Measurements from ENCODE around the gene NXPH3. TPM values are rescaled to one million over a fixed set of nuclear protein-coding genes. Genes with fewer than 3 reads are reported as not detected.

Gene NXPH3
- total RNA-seq, 1 experiment from 2014 or later, result not detected

DNA sequence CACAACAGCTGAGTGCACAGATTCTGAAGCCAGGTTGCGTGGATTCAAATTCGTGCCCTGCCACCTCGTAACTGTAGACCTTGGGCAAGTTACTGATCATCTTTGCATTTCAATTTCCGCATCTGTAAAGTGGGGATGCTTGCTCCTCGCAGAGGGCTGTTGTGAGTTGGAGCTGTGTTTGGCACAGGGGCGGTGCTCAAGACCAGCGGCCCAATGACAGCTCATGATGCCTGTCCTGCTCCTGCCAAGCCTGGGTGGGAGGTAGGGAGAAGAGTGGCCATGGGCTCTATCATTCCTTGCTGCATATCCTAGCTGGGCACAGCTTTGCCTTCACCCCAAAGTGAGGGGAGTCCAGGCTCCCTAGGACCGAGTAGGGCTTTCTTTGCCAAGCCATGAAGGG, 12.6 kb downstream of the NXPH3 start:
- no peaks in the 10 kb centered on the region for H3K27me3 Mint-ChIP-seq (ENCODE audit: unreplicated experiment)
- CTCF ChIA-PET, result interaction anchor here (1.1 kb wide), 1 partner anchor 10 kb away, joined by 5 read pairs; no protein-coding TSS in a partner anchor
- H3K27ac Mint-ChIP-seq (ENCODE audit: unreplicated experiment), result no peak overlapping the region
- BruUV-seq (replicated peaks), result no TSS peak
- H3K4me1 Mint-ChIP-seq (ENCODE audit: low read depth, unreplicated experiment), result no peaks in the 10 kb centered on the region
- TF ChIP-seq, protein P1, sequence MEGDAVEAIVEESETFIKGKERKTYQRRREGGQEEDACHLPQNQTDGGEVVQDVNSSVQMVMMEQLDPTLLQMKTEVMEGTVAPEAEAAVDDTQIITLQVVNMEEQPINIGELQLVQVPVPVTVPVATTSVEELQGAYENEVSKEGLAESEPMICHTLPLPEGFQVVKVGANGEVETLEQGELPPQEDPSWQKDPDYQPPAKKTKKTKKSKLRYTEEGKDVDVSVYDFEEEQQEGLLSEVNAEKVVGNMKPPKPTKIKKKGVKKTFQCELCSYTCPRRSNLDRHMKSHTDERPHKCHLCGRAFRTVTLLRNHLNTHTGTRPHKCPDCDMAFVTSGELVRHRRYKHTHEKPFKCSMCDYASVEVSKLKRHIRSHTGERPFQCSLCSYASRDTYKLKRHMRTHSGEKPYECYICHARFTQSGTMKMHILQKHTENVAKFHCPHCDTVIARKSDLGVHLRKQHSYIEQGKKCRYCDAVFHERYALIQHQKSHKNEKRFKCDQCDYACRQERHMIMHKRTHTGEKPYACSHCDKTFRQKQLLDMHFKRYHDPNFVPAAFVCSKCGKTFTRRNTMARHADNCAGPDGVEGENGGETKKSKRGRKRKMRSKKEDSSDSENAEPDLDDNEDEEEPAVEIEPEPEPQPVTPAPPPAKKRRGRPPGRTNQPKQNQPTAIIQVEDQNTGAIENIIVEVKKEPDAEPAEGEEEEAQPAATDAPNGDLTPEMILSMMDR (IDR thresholded peaks at IDR 0.05; ENCODE audit: unreplicated experiment), result no peak
- DNase-seq, result no peak
- no peaks in the 10 kb centered on the region for H3K9me3 Mint-ChIP-seq (ENCODE audit: low read depth, unreplicated experiment)
- H3K36me3 Mint-ChIP-seq (ENCODE audit: insufficient read depth, unreplicated experiment), result no peaks in the 10 kb centered on the region
- H3K4me3 Mint-ChIP-seq (ENCODE audit: low read depth, unreplicated experiment), result no peak overlapping the region
- intact Hi-C loops (cut with micrococcal nuclease; ENCODE audit: unreplicated experiment), result no loop called here

- CTCF ChIA-PET, result interaction anchor here (1.1 kb wide), 1 partner anchor 9 kb away, joined by 5 read pairs; no protein-coding TSS in a partner anchor
- no TSS peak for BruUV-seq (replicated peaks)
- intact Hi-C loops (cut with micrococcal nuclease; ENCODE audit: unreplicated experiment), result no loop called here
- Mint-ChIP-seq H3K27ac (ENCODE audit: unreplicated experiment) (no peak overlapping the region), H3K4me1 (ENCODE audit: low read depth, unreplicated experiment) (no peaks in the 10 kb centered on the region), H3K27me3 (ENCODE audit: unreplicated experiment) (no peaks in the 10 kb centered on the region), H3K9me3 (ENCODE audit: low read depth, unreplicated experiment) (no peaks in the 10 kb centered on the region), H3K4me3 (ENCODE audit: low read depth, unreplicated experiment) (no peak overlapping the region), H3K36me3 (ENCODE audit: insufficient read depth, unreplicated experiment) (no peaks in the 10 kb centered on the region)
- TF ChIP-seq, protein P1 (IDR thresholded peaks at IDR 0.05; ENCODE audit: unreplicated experiment), result no peak
- no peak for DNase-seq
These were observed 13.3 kb downstream of the NXPH3 start for GRCh38 chr17:49588726-49589576.

GRCh38 chr17:49589577-49589927, 13.9 kb downstream of the NXPH3 start:
- BruUV-seq (replicated peaks), result no TSS peak
- Mint-ChIP-seq H3K27ac (ENCODE audit: unreplicated experiment) (no peak overlapping the region), H3K4me1 (ENCODE audit: low read depth, unreplicated experiment) (no peaks in the 10 kb centered on the region), H3K36me3 (ENCODE audit: insufficient read depth, unreplicated experiment) (no peaks in the 10 kb centered on the region), H3K9me3 (ENCODE audit: low read depth, unreplicated experiment) (no peaks in the 10 kb centered on the region), H3K27me3 (ENCODE audit: unreplicated experiment) (no peaks in the 10 kb centered on the region), H3K4me3 (ENCODE audit: low read depth, unreplicated experiment) (no peak overlapping the region)
- CTCF ChIA-PET, result no interaction called here
- TF ChIP-seq, protein P1 (IDR thresholded peaks at IDR 0.05; ENCODE audit: unreplicated experiment), result no peak
- no peak for DNase-seq
- intact Hi-C loops (cut with micrococcal nuclease; ENCODE audit: unreplicated experiment), result no loop called here

- no peaks in the 10 kb centered on the region for H3K9me3 Mint-ChIP-seq (ENCODE audit: low read depth, unreplicated experiment)
- TF ChIP-seq, protein P1 (IDR thresholded peaks at IDR 0.05; ENCODE audit: unreplicated experiment), result no peak
- H3K27me3 Mint-ChIP-seq (ENCODE audit: unreplicated experiment), result no peaks in the 10 kb centered on the region
- no peak overlapping the region for H3K27ac Mint-ChIP-seq (ENCODE audit: unreplicated experiment)
- H3K4me3 Mint-ChIP-seq (ENCODE audit: low read depth, unreplicated experiment), result no peak overlapping the region
- H3K36me3 Mint-ChIP-seq (ENCODE audit: insufficient read depth, unreplicated experiment), result no peaks in the 10 kb centered on the region
- no peaks in the 10 kb centered on the region for H3K4me1 Mint-ChIP-seq (ENCODE audit: low read depth, unreplicated experiment)
- CTCF ChIA-PET, result interaction anchor here (0.6 kb wide), 1 partner anchor 56 kb away, joined by 3 read pairs; no protein-coding TSS in a partner anchor
- DNase-seq, result no peak
- no TSS peak for BruUV-seq (replicated peaks)
- intact Hi-C loops (cut with micrococcal nuclease; ENCODE audit: unreplicated experiment), result no loop called here
These were observed 15.2 kb downstream of the NXPH3 start for GRCh38 chr17:49590874-49591273.

Data from Calu3 (cell line).